ENCODE data around the gene LGALS3BP. TPM values are rescaled to one million over a fixed set of nuclear protein-coding genes. Genes with fewer than 3 reads are reported as not detected.
"Not testable (repeated sequence)": the region's sequence is repeated elsewhere in the genome, so short reads cannot be mapped to it uniquely, and the experiment has no call there.

LGALS3BP gene
- total RNA-seq, 2 donors from 2014 or later, result 123 to 213 TPM

DNA sequence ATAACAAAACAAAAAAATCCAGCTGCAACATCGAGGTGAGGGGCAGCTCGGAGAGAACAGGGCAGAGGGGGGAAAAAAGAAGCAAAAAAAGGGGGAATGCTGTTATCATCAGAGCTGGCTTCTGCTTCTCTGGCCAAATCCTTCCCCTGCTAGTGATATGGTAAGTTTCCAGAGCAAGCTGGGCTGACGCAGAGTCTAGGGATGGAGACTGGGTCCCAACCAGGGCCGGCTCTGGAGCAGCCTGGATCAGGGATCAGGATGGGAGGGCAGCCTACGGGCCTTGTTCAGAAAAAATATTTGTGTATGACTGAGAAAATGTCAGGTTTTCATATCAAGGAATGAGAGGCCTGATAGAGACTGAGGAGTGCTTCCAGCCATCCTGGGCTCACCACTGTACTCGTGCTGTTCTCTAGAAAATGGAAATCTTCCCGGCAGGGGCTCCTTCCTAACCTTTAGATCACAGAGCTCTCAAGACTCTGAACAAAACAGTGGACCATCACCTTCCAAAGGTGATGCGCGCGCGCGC, 43.5 kb upstream of the LGALS3BP start:
- Histone ChIP-seq H3K27ac (peak overlapping the region in 3 of 4 donors; percentile 35 to 71 (median 60)), H3K27me3 (peaks cover 0 to 8% of the 10 kb centered on the region in 2 donors), H3K4me1 (peaks cover 81% of the 10 kb centered on the region), H3K36me3 (replicated peaks in 1 of 2; ENCODE audit: insufficient read depth in 1 of 2, low read depth in 2 of 2) (no peaks in the 10 kb centered on the region), H3K9me3 (no peaks in the 10 kb centered on the region), H3K4me3 (no peak overlapping the region)
- intact Hi-C loops (cut with DNase I), result no loop called here
- no peak for ATAC-seq
- no peak for TF ChIP-seq POLR2A (IDR thresholded peaks at IDR 0.05)
- TF ChIP-seq, protein P1, sequence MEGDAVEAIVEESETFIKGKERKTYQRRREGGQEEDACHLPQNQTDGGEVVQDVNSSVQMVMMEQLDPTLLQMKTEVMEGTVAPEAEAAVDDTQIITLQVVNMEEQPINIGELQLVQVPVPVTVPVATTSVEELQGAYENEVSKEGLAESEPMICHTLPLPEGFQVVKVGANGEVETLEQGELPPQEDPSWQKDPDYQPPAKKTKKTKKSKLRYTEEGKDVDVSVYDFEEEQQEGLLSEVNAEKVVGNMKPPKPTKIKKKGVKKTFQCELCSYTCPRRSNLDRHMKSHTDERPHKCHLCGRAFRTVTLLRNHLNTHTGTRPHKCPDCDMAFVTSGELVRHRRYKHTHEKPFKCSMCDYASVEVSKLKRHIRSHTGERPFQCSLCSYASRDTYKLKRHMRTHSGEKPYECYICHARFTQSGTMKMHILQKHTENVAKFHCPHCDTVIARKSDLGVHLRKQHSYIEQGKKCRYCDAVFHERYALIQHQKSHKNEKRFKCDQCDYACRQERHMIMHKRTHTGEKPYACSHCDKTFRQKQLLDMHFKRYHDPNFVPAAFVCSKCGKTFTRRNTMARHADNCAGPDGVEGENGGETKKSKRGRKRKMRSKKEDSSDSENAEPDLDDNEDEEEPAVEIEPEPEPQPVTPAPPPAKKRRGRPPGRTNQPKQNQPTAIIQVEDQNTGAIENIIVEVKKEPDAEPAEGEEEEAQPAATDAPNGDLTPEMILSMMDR (IDR thresholded peaks at IDR 0.05), result no peak
- DNase-seq, result peak in 1 of 4 donors; percentile 8
- WGBS, 2 donors, result 73 to 79% methylated on average over 12 of the region's 12 CpGs

- Histone ChIP-seq H3K4me3 (no peak overlapping the region), H3K36me3 (replicated peaks in 1 of 2; ENCODE audit: insufficient read depth in 1 of 2, low read depth in 2 of 2) (no peaks in the 10 kb centered on the region), H3K27ac (peak overlapping the region in 3 of 4 donors; percentile 35 to 71 (median 60)), H3K4me1 (peaks cover 74% of the 10 kb centered on the region), H3K9me3 (no peaks in the 10 kb centered on the region), H3K27me3 (peaks cover 0 to 1% of the 10 kb centered on the region in 2 donors)
- DNase-seq, result peak in 2 of 4 donors; percentile 39 to 63
- WGBS, 2 donors, result 45 to 75% methylated on average over 8 of the region's 9 CpGs
- intact Hi-C loops (cut with DNase I), result no loop called here
- TF ChIP-seq, protein P1 (IDR thresholded peaks at IDR 0.05), result no peak
- peak in 1 of 3 donors; percentile 16 for TF ChIP-seq POLR2A (IDR thresholded peaks at IDR 0.05)
- peak; percentile 36 for ATAC-seq
Measured at GRCh38 chr17:79022507-79022991, 42.8 kb upstream of the LGALS3BP start.

DNA sequence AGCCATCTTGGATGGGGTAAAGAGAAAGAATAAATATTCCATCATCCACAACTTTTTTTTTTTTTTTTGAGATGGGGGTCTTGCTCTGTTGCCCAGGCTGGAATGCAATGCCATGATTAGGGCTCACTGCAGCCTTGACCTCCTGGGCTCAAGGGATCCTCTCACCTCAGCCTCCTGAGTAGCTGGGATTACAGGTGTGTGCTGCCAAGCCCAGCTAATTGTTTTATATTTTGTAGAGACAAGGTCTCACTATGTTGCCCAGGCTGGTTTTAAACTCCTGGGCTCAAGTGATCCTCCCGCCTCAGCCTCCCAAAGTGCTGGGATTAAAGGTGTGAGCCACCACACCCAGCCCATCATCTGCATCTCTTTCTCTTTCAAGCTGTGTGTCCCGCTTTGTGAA, 42.2 kb upstream of the LGALS3BP start:
- H3K27ac ChIP-seq, result peak overlapping the region in 3 of 4 donors; percentile 35 to 71 (median 60)
- H3K4me3 ChIP-seq; H3K9me3 ChIP-seq; intact Hi-C loops (cut with DNase I); H3K27me3 ChIP-seq; H3K36me3 ChIP-seq (replicated peaks in 1 of 2; ENCODE audit: insufficient read depth in 1 of 2, low read depth in 2 of 2); ATAC-seq: not testable (repeated sequence)
- WGBS, 2 donors, result 91 to 100% methylated on average over 2 of the region's 2 CpGs
- peak in 1 of 4 donors; percentile 5 for DNase-seq
- H3K4me1 ChIP-seq, result peaks cover 68% of the 10 kb centered on the region

- no peak for ATAC-seq
Measured at GRCh38 chr17:79020631-79021301, 41.0 kb upstream of the LGALS3BP start.

More at GRCh38 chr17:79020631-79021301, 41.0 kb upstream of the LGALS3BP start:
- no peaks in the 10 kb centered on the region for H3K9me3 ChIP-seq
- peak overlapping the region in 3 of 4 donors; percentile 6 to 71 (median 60) for H3K27ac ChIP-seq
- TF ChIP-seq, protein P1 (IDR thresholded peaks at IDR 0.05), result no peak
- TF ChIP-seq POLR2A (IDR thresholded peaks at IDR 0.05), result no peak
- peaks cover 58% of the 10 kb centered on the region for H3K4me1 ChIP-seq
- H3K27me3 ChIP-seq, result no peaks in the 10 kb centered on the region
- H3K4me3 ChIP-seq, result no peak overlapping the region
- DNase-seq, result peak in 1 of 4 donors; percentile 5
- WGBS, 2 donors, result 72 to 78% methylated on average over 2 of the region's 2 CpGs
- H3K36me3 ChIP-seq (replicated peaks in 1 of 2; ENCODE audit: insufficient read depth in 1 of 2, low read depth in 2 of 2), result no peaks in the 10 kb centered on the region
- intact Hi-C loops (cut with DNase I), result no loop called here

Measured in body of pancreas (tissue), 4 donors.